GM10266 (cell line): ENCODE results near the gene MED13L.
"Not testable (repeated sequence)": the region's sequence is repeated elsewhere in the genome, so short reads cannot be mapped to it uniquely, and the experiment has no call there.

ENCODE experiments used
- DNase-seq: peaks from one replicate; pipeline ENCODE4 v3.0.0; 2012; ENCODE audit errors: extremely low spot score
- TF ChIP-seq, protein P1 (sequence below): IDR thresholded peaks from 2 replicates; pipeline ENCODE4 v1.5.1; 2012; ENCODE audit warnings: mild to moderate bottlenecking, low read depth; ENCODE audit not compliant: control insufficient read depth, insufficient read depth; ENCODE audit errors: missing control alignments

MED13L gene

GRCh38 chr12:116287842-116288301 is 10.4 kb upstream of the MED13L start:
- TF ChIP-seq, protein P1, sequence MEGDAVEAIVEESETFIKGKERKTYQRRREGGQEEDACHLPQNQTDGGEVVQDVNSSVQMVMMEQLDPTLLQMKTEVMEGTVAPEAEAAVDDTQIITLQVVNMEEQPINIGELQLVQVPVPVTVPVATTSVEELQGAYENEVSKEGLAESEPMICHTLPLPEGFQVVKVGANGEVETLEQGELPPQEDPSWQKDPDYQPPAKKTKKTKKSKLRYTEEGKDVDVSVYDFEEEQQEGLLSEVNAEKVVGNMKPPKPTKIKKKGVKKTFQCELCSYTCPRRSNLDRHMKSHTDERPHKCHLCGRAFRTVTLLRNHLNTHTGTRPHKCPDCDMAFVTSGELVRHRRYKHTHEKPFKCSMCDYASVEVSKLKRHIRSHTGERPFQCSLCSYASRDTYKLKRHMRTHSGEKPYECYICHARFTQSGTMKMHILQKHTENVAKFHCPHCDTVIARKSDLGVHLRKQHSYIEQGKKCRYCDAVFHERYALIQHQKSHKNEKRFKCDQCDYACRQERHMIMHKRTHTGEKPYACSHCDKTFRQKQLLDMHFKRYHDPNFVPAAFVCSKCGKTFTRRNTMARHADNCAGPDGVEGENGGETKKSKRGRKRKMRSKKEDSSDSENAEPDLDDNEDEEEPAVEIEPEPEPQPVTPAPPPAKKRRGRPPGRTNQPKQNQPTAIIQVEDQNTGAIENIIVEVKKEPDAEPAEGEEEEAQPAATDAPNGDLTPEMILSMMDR = no peak
- no peak for DNase-seq

GRCh38 chr12:116284396-116284795 is 6.9 kb upstream of the MED13L start:
- DNase-seq = no peak
- TF ChIP-seq, protein P1 = no peak

- not testable (repeated sequence) for DNase-seq
Measured at GRCh38 chr12:116283881-116284280, 6.4 kb upstream of the MED13L start.

DNA sequence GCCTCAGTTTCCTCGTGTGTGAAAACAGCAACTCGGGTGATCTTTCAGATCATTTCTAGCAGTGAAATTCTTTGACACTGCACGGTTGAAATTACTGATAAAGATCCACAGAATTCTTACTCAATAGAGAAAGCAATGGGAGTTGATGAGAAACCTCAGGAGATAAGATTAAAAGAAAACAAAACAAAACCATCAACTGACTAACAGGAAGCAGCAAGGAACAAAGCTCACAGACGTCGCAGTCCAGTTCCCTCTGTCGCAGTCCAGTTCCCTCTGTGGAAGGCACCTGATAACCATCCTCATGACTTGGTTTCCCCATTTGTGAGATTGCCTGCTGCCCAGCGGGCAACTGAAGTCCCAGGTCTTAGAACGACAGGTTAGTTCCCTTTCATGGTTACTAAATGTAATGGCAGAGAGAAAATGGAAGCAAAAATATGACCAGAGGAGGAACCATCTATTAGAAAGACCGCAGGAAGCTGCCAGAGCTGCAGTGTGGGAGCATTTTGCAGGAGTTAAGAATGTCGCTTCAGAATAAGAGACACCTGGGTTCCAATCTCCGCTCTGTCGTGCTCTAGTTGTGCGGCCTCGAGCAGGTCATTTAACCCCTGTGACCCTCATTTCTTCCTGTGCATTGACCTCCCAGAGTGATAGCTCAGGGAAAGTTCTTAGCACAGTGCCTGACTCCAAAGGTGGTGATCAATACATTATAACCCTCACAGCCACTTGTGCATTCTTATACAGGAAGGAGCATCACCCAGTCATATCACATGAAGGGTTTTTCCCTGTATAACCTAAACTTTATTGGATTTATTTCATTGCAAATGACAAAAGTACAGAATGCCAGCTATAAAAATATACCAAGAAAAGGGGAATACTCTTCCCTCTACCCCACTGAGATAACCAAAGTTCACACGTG is 5.1 kb upstream of the MED13L start:
- DNase-seq = peak; percentile 38
- TF ChIP-seq, protein P1 = no peak

- TF ChIP-seq, protein P1 = no peak
- DNase-seq = no peak
Measured at GRCh38 chr12:116280595-116281290, 3.2 kb upstream of the MED13L start.

- TF ChIP-seq, protein P1 = no peak
Measured at GRCh38 chr12:116278667-116279066, 1.2 kb upstream of the MED13L start.

DNA sequence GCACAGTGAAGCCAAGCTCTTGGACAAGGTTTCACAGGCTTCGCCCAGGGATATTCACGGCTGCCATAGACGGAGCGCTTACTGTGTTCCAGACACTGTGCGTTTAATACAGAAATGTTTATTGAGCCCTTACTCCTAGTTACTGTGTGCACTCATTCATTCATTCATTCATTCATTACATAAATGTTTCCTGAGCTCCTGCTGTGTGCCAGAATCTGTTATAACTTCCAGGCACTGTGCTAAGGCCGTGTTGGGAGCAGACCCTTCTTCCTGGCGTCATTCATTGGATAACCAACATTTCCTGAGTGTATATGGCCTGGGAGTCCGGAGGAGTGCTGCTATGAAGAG is 760 bp upstream of the MED13L start:
- TF ChIP-seq, protein P1 = no peak
- no peak for DNase-seq

More at GRCh38 chr12:116278667-116279066, 1.2 kb upstream of the MED13L start:
- no peak for DNase-seq
